Activated T-helper 17 cell treated with anti-CD3 and anti-CD28 coated beads, Interleukin-2, amount 50 U/mL, for 72 hours (primary cell): ENCODE results near the gene MSMP. TPM values are rescaled to one million over a fixed set of nuclear protein-coding genes. Genes with fewer than 3 reads are reported as not detected.

ENCODE experiments used
- ATAC-seq: fragments of 150-1000 bp; cut with Tn5 transposase; replicated peaks from 2 replicates; pipeline ENCODE4 v1.10.0; 2021; ENCODE audit warnings: mild to moderate bottlenecking, moderate library complexity
- H3K27ac Mint-ChIP-seq: one replicate; pipeline ENCODE4 v1.8.0; 2022; ENCODE audit warnings: mixed read lengths
- H3K27me3 Mint-ChIP-seq: one replicate; pipeline ENCODE4 v1.8.0; 2022; ENCODE audit warnings: mixed read lengths
- H3K36me3 Mint-ChIP-seq: one replicate; pipeline ENCODE4 v1.8.0; 2022; ENCODE audit warnings: low read depth, mild to moderate bottlenecking, mixed read lengths
- H3K4me1 Mint-ChIP-seq: one replicate; pipeline ENCODE4 v1.8.0; 2022; ENCODE audit warnings: mixed read lengths
- H3K4me3 Mint-ChIP-seq: one replicate; pipeline ENCODE4 v1.8.0; 2022; ENCODE audit warnings: mild to moderate bottlenecking, mixed read lengths
- H3K9me3 Mint-ChIP-seq: one replicate; pipeline ENCODE4 v1.8.0; 2022; ENCODE audit warnings: mixed read lengths
- total RNA-seq, 2 donors: library from RNA; stranded (reverse); gene quantifications; one replicate each; pipeline ENCODE4 v1.2.3, GENCODE V29; 2022

The MSMP gene
- total RNA-seq, 2 donors from 2014 or later, result not detected

DNA sequence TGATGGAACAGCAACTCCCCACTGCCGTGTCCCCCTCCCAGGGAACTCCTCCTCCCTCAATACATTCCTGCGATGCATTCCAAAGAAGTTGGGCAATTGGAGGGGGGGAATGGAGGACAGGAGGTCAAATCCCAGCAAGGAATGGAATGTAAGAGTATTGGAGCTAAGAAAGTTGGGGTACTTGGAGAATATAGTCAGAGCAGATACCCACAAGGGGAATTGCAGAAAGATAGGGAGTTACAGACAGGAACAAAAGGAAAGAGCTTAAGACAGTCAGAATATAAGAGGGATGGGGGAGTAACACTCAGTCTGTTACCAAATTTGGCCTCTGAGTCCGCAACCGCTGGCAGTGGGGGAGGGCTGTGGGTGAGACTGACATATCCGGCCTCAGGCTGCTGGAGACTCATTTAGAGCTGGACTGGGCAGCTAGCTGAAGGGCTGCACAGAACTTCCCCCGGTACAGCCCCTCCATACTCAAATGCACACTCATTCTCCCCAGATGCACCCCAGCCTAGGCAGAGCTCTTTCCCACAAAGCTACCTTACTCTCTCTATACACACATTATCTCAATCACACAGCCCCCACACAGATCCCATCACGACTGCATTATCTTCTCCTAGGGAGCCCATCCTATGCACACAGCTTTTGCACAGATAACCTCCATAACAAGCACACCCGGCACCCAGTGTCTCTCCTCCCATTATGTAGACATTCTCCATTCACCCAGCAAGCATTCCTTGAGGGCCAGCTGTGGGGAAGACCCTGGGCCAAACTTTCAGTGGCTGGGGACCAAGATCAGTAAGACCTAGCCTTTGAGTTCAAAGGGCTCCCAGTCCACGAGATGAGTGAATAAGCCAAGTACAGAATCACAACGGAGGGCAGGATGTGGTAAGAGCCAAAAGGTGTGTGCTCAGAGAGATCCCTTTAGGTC lies 25.8 kb downstream of the MSMP start:
- Mint-ChIP-seq H3K36me3 (no peaks in the 10 kb centered on the region), H3K4me3 (no peak overlapping the region), H3K9me3 (no peaks in the 10 kb centered on the region)

DNA sequence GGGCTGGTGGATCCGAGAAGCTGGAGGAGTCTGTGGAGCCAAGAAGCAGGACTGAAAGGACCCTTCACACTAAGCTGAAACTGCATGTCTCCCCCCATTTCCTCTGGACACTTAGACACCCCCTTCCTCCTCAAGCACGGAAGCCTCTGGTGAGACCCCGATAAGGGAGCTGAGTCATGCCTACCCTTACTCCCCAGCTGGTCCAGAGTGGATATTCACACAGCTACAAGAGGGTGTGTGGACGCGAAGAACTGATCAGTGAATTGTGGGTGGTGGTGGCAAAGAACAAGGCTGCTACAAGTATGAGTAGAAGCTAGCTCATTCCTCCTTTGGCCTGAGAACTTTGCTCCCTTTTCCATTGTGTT lies 26.4 kb downstream of the MSMP start:
- H3K36me3 Mint-ChIP-seq, result no peaks in the 10 kb centered on the region
- H3K4me3 Mint-ChIP-seq, result no peak overlapping the region
- H3K9me3 Mint-ChIP-seq, result no peaks in the 10 kb centered on the region
- peaks cover 13% of the 10 kb centered on the region for H3K4me1 Mint-ChIP-seq
- no peaks in the 10 kb centered on the region for H3K27me3 Mint-ChIP-seq
- no peak for ATAC-seq
- no peak overlapping the region for H3K27ac Mint-ChIP-seq

More for the DNA sequence above, 25.8 kb downstream of the MSMP start:
- Mint-ChIP-seq H3K27ac (no peak overlapping the region), H3K4me1 (peaks cover 13% of the 10 kb centered on the region), H3K27me3 (no peaks in the 10 kb centered on the region)
- ATAC-seq, result peak; percentile 41

DNA sequence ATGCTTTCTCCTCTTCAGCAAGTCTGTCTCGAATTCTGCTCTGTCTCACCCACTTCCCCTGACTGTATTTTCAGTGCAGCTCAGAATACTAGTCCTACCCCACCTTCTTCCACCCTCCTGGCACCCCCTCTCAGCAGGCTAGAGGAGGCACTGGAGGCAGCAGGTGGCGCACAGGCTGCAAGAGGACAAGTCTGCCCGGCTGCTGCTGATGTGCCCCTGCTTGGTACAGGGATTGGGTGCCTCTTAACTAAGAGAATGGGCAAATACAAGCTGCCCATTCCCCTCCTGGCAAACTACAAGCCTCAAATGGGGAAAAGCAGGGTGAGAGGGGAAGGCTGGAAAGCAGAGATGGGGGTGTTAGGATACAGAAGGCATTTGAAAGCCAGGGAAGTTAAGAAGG lies 27.1 kb downstream of the MSMP start:
- Mint-ChIP-seq H3K27me3 (no peaks in the 10 kb centered on the region), H3K27ac (peak overlapping the region; percentile 31), H3K9me3 (no peaks in the 10 kb centered on the region), H3K4me3 (no peak overlapping the region), H3K36me3 (no peaks in the 10 kb centered on the region), H3K4me1 (peaks cover 19% of the 10 kb centered on the region)
- ATAC-seq, result no peak

DNA sequence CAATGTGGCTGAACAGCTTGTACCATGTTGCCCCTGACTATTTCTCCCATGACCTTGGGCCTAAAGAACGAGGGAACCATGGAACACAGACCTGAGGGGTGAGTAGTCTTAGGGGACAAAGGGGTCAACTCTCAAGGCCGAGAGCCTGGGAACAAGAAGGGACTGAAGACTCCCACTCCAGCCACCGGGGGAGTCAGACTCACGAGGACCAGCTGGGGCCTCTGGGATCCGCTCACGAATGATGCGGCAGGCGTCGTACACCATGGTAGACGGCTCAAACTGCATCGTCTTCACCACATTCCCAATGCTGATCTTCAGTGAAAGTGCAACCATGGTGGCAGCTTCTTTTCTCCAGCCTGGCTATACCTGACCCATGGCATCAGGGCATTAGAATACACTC lies 28.7 kb downstream of the MSMP start:
- Mint-ChIP-seq H3K36me3 (no peaks in the 10 kb centered on the region), H3K9me3 (no peaks in the 10 kb centered on the region), H3K4me3 (no peak overlapping the region), H3K27me3 (no peaks in the 10 kb centered on the region), H3K27ac (no peak overlapping the region), H3K4me1 (peaks cover 20% of the 10 kb centered on the region)
- ATAC-seq, result no peak

DNA sequence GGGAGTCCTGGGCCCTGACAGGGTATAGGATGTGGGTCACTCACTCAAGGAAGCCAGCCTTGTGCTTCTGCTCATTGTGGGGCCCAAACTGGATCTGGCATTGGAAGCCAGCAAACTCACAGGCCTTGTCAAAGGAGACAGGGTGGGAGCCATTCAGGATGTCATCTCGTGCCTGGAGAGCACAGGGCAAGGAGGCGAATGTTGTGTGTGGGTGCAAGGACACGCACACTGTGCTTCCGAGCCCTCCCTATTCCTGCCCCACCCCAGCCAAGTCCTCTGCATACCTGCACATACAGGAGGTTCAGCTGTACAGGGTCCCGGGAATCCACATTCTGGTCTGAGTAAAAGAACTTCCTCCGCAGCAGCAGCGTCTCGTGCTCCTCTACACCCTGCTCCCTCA lies 30.2 kb downstream of the MSMP start:
- ATAC-seq, result no peak
- Mint-ChIP-seq H3K27me3 (no peaks in the 10 kb centered on the region), H3K36me3 (no peaks in the 10 kb centered on the region), H3K4me3 (no peak overlapping the region), H3K4me1 (peaks cover 24% of the 10 kb centered on the region), H3K27ac (no peak overlapping the region), H3K9me3 (no peaks in the 10 kb centered on the region)

DNA sequence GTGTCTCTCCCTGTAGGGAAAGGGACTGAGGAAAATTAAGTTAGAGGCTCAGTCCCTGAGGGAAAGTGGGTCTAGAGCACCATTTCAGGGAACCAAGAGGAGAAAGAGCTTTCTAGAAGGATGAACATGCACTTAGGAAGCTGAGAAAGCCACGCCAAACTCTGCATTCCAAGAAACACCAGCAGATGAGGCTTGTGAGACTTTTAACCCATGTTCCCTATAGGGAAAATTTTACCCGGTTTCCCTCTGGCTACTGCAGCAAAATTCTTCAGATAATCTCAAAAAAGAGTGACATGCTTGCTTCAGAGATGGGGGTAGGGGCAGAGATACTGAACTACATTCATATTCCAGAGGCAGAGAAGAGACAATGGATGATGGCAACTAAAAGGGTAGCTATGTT lies 30.6 kb downstream of the MSMP start:
- no peak for ATAC-seq
- H3K4me3 Mint-ChIP-seq, result no peak overlapping the region
- H3K27ac Mint-ChIP-seq, result no peak overlapping the region
- no peaks in the 10 kb centered on the region for H3K9me3 Mint-ChIP-seq
- peaks cover 24% of the 10 kb centered on the region for H3K4me1 Mint-ChIP-seq
- H3K27me3 Mint-ChIP-seq, result no peaks in the 10 kb centered on the region
- H3K36me3 Mint-ChIP-seq, result no peaks in the 10 kb centered on the region

DNA sequence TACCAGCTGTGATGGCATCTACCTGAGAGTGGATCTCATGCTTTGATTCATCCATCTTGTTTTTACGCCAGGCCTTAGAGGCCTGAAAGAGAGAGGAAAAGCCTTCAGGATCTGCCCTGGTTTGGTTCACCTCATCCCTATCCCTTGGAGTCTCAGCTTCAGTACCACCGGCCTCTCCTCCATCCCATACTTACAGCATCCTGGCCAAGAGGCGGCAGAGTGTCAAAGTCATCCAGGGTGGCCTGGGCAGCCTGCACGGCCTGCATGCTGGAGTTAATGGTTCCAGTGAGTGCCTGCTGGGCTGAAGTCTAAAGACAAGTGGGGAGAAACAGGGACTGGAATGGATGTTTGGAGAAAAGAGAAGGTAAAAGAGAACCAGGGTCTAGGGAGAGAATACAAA lies 34.5 kb downstream of the MSMP start:
- Mint-ChIP-seq H3K36me3 (no peaks in the 10 kb centered on the region), H3K9me3 (no peaks in the 10 kb centered on the region), H3K4me1 (peaks cover 12% of the 10 kb centered on the region), H3K4me3 (no peak overlapping the region), H3K27me3 (no peaks in the 10 kb centered on the region), H3K27ac (peak overlapping the region; percentile 55)
- no peak for ATAC-seq

DNA sequence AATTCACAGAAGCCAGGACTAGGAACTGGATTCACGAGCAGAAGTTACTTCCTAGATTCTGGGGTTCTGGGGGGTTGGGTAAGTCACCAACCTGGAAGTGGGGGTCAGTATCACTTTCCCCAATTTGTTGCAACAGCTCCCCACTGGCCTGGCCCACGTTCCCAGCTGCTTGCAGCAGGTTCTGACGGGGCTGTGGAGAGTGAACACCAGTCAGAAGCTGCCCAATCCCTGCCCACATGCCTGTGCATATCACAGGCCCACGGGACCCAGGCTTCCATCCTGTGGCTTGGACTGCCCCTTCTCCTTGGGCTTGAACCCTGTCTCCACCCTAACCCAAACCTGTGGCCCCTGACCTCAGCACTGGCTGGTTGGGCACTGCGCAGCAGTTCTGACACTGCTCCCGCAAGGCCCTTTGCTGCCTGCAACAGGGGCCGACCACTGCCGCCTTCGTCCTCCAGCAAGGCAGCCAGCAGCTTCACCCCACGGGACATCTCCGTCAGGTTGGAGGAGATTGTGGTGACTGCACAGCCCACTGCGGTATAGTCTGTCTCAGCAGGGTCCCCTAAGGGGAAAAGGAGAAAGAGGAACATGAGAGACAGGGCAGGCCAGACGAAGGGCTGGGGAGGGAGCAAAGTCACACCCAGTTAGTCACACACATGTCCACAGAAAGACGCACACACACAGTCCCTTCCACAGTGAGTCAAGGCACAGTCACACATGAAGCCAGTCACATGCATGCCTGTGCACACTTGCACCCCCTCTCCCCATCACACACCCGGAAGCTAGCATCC lies 35.2 kb downstream of the MSMP start:
- Mint-ChIP-seq H3K27ac (no peak overlapping the region), H3K4me1 (peaks cover 11% of the 10 kb centered on the region), H3K4me3 (no peak overlapping the region), H3K27me3 (no peaks in the 10 kb centered on the region), H3K36me3 (no peaks in the 10 kb centered on the region), H3K9me3 (no peaks in the 10 kb centered on the region)
- ATAC-seq, result peak; percentile 60

DNA sequence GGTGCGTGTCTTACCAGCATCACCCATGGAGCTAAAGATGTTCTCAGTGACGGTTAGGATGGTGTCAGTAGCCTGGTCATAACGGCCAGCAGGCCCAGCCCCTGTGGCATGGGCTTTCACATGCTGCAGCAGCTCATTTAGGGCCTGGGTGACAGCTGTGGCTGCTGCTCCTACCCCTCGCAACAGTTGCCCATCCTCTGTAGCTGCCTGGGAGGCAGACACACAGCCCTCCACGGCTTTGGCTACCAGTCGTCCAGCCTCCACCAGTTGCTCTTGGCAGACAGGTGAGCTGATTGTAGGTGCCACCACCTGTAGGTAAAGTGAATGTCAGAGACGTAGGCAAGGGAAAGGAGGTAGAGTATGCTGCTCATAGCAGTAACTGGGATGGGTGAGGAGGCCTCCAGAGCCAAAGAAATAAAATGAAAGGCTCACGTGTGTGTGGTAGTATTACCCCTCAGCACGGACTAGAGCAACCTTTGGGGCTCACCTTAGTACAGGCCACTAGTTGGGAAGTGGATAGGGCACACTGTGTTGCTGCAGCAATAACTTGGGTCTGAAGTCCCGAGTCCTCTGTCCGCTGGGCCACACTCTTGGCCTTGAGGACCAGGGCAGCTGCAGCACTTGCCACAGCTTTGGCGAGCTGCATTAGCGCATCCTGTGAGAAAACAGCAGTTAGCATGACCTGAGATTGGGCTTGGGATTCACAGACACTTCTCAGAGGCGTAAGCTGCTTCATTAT lies 36.8 kb downstream of the MSMP start:
- Mint-ChIP-seq H3K9me3 (no peaks in the 10 kb centered on the region), H3K4me1 (peaks cover 8% of the 10 kb centered on the region), H3K27me3 (no peaks in the 10 kb centered on the region), H3K4me3 (no peak overlapping the region), H3K36me3 (no peaks in the 10 kb centered on the region), H3K27ac (no peak overlapping the region)
- no peak for ATAC-seq

DNA sequence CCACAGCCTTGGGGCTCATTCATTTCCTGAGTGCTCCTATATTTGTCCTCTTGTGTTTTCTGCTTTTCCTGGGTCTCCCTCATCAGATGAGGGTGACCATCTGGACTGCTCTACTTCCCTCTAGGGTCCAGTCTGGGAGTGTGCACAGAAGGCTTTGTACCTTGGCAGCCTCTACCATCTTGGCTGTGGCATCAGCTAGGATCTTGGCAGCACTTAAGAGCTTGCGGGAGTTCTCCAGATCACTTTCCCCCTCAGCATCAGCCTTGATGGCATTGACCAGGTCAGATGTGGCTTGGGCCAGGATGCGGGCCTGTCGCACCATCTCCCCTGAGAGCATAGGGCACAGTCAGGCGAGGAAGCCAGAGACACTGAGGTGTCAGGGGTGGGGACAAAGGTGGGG lies 37.8 kb downstream of the MSMP start:
- Mint-ChIP-seq H3K27ac (no peak overlapping the region), H3K9me3 (no peaks in the 10 kb centered on the region), H3K27me3 (no peaks in the 10 kb centered on the region), H3K36me3 (no peaks in the 10 kb centered on the region), H3K4me1 (peaks cover 10% of the 10 kb centered on the region), H3K4me3 (no peak overlapping the region)
- no peak for ATAC-seq

DNA sequence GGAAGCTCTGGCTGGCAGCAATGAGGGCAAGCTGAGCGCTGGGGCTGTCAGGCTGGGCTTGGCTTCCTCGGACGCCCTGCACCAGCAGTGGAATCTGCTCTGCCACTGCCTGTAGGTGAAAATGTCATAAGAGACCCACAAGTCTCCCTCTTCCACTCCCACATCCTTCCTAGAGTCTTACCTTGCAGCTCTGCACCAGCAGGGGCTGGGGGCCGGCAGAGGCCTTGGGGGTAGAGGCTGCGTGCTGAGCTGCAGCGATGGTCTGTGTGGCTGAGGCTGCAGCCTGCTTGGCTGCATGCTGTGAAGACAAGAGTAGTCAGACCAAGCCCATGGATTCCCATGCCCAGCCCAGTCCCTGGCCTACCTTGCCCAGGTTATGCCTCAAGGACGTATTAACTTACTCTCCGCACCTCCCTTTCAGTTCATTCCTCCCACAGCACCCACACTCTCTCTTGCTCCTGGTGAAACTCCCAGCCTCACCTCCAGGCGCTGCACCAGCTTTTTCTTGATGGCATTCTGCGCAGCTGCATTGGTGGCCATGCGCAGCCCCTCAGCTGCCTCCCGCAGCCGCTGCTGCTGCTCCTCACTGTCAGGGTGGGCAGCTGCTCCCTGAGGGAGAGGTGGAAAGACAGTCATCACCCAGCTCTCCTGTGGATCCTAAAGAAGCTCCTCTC lies 39.4 kb downstream of the MSMP start:
- H3K27ac Mint-ChIP-seq, result peak overlapping the region; percentile 58

DNA sequence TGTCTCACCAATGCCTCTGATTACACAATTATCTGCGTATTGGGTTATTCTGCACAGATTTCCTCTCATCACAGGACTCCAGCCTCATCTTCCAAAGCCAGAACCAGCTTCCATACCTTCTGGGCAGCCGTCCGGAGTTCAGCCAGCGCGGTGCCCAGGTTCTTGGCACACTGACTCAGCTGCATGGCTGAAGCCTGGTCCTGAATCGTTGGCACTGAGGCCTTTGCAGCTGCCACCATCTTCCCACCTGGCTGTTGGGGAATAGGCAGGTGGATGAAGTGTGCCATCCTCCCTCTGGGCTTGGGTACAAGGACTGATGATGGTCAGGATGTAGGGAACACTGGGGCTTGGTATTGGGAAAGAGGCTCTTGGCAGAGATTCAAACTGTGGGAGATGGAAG lies 40.0 kb downstream of the MSMP start:
- Mint-ChIP-seq H3K9me3 (no peaks in the 10 kb centered on the region), H3K36me3 (no peaks in the 10 kb centered on the region), H3K4me1 (peaks cover 6% of the 10 kb centered on the region), H3K27ac (peak overlapping the region; percentile 58), H3K27me3 (no peaks in the 10 kb centered on the region), H3K4me3 (no peak overlapping the region)
- no peak for ATAC-seq

More for the DNA sequence above, 39.4 kb downstream of the MSMP start:
- Mint-ChIP-seq H3K27me3 (no peaks in the 10 kb centered on the region), H3K9me3 (no peaks in the 10 kb centered on the region), H3K4me1 (peaks cover 9% of the 10 kb centered on the region), H3K4me3 (no peak overlapping the region), H3K36me3 (no peaks in the 10 kb centered on the region)
- ATAC-seq, result no peak

DNA sequence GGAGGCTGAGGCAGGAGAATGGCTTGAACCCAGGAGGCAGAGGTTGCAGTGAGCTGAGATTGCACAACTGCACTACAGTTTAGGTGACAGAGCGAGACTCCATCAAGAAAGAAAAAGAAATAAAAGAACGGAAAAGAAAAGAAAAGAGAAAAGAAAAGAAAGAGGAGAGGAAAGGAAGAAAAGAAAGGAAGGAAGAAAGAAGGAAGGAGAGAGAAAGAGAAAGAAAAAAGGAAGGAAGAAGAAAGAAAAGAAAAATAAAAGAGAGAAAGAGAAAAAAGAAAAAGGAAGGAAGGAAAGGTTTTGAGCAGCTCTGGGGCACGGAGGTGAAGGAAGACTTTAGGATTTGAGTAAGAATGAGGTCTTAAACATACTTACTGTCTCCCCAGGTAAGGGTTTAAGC lies 40.5 kb downstream of the MSMP start:
- ATAC-seq, result no peak
- Mint-ChIP-seq H3K27ac (peak overlapping the region; percentile 30), H3K4me3 (no peak overlapping the region), H3K36me3 (no peaks in the 10 kb centered on the region), H3K27me3 (no peaks in the 10 kb centered on the region), H3K4me1 (peaks cover 9% of the 10 kb centered on the region), H3K9me3 (no peaks in the 10 kb centered on the region)

DNA sequence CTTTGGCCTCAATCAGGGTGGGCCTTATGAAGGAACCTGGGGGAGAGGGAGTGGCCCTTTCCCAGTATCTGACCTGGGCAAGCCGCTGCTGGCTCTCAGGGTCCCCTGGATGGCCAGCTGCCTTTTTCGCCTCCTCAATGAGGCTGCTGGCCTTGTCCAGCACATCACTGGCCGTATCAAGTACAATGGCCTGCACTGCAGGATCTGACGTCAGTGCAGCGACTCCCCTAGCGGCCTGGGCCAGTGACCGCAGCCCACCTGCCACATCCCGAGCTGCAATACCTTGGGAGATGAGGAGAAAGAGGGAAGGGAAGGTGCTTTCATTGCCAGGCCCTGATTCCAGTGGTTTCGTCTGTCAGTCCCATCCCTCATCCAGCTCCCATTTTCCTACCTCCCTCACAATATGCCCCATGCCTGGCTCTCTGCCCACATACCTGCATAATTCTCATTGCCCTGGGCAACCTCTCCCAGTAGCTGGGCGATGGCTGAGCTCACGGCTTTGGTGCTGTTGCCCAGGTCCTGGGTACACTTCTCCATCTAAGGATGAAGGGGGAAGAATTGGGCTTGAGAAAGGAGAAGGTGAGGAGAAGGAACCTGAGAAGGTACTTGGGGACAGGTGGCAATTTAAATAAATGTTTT lies 41.2 kb downstream of the MSMP start:
- Mint-ChIP-seq H3K27me3 (no peaks in the 10 kb centered on the region), H3K4me1 (peaks cover 10% of the 10 kb centered on the region), H3K27ac (peak overlapping the region; percentile 30), H3K4me3 (no peak overlapping the region), H3K36me3 (no peaks in the 10 kb centered on the region), H3K9me3 (no peaks in the 10 kb centered on the region)
- ATAC-seq, result no peak
